Measurements from ENCODE around the gene LIN7B. TPM values are rescaled to one million over a fixed set of nuclear protein-coding genes. Genes with fewer than 3 reads are reported as not detected.

Gene LIN7B
- polyA plus RNA-seq, 1 of the 3 experiments (the other 2 are of a cell fraction): 20.8 TPM

DNA sequence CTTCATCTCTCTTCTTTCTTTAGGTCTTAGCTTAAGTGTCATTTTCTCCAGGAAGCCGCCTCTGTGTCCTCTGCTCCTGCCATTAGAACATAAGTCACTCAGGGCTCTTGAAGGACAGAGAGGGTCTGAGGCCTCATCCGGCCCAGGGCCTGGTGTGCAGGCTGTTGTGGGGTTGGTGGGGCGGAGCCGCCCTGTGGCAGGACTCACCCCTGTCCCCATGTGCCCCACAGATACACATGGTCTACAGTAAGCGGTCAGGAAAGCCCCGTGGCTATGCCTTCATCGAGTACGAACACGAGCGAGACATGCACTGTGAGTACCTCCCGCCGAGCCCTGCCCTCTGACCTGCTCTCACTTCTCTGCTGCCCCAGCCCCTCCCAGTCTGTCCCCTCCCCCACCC is 13.0 kb upstream of the LIN7B start:
- no peaks in the 10 kb centered on the region for H3K4me1 ChIP-seq (ENCODE audit: control insufficient read depth in 1 of 2, insufficient read depth in 2 of 2, low read depth in 1 of 2, low read length in 1 of 2)
- peaks cover 59% of the 10 kb centered on the region for H3K79me2 ChIP-seq (ENCODE audit: insufficient read depth)
- CTCF ChIA-PET: interaction anchor here (0.5 to 7.5 kb wide), 6 partner anchors 15 to 107 kb away, joined by 3 to 86 read pairs (median 4); partner anchors contain the start of genes CGB7 and LIN7B
- H3F3A ChIP-seq (replicated peaks; ENCODE audit: insufficient read depth): peaks cover 50% of the 10 kb centered on the region
- H3K9me2 ChIP-seq: no peaks in the 10 kb centered on the region
- H3K27me3 ChIP-seq (ENCODE audit: insufficient read depth): no peaks in the 10 kb centered on the region
- POLR2A ChIA-PET: no interaction called here
- 89% methylated on average over 11 of the region's 12 CpGs for WGBS (ENCODE audit: low lambda C conversion rate)
- no peak overlapping the region for H3K4me2 ChIP-seq
- peaks cover 48 to 72% of the 10 kb centered on the region in 2 experiments for H3K36me3 ChIP-seq (replicated peaks in 1 of 2; ENCODE audit: control insufficient read depth in 1 of 2, insufficient read depth in 2 of 2, low read length in 1 of 2)
- H3K4me3 ChIP-seq (ENCODE audit: low read depth in 2 of 2, low read length in 1 of 2): no peak overlapping the region
- H4K20me1 ChIP-seq (ENCODE audit: insufficient read depth): peaks cover 64% of the 10 kb centered on the region
- DNase-seq: no peak
- no peaks in the 10 kb centered on the region for H3K9me3 ChIP-seq
- no peak overlapping the region for H3K27ac ChIP-seq (ENCODE audit: low read depth in 2 of 2, low read length in 1 of 2)
- TF ChIP-seq RCOR1 (IDR thresholded peaks at IDR 0.05; ENCODE audit: low read length): no peak
- TF ChIP-seq GABPA (IDR thresholded peaks at IDR 0.05; ENCODE audit: low read depth): no peak
- no peak for TF ChIP-seq REST (IDR thresholded peaks at IDR 0.05; ENCODE audit: low read depth, low read length)
- TF ChIP-seq JUND (IDR thresholded peaks at IDR 0.05): no peak
- TF ChIP-seq TAF1 (IDR thresholded peaks at IDR 0.05; ENCODE audit: borderline replicate concordance, low read depth, low read length): no peak
- TF ChIP-seq, protein P1, sequence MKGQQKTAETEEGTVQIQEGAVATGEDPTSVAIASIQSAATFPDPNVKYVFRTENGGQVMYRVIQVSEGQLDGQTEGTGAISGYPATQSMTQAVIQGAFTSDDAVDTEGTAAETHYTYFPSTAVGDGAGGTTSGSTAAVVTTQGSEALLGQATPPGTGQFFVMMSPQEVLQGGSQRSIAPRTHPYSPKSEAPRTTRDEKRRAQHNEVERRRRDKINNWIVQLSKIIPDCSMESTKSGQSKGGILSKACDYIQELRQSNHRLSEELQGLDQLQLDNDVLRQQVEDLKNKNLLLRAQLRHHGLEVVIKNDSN (IDR thresholded peaks at IDR 0.05; ENCODE audit: borderline replicate concordance, low read depth): no peak
- TF ChIP-seq, protein P2, sequence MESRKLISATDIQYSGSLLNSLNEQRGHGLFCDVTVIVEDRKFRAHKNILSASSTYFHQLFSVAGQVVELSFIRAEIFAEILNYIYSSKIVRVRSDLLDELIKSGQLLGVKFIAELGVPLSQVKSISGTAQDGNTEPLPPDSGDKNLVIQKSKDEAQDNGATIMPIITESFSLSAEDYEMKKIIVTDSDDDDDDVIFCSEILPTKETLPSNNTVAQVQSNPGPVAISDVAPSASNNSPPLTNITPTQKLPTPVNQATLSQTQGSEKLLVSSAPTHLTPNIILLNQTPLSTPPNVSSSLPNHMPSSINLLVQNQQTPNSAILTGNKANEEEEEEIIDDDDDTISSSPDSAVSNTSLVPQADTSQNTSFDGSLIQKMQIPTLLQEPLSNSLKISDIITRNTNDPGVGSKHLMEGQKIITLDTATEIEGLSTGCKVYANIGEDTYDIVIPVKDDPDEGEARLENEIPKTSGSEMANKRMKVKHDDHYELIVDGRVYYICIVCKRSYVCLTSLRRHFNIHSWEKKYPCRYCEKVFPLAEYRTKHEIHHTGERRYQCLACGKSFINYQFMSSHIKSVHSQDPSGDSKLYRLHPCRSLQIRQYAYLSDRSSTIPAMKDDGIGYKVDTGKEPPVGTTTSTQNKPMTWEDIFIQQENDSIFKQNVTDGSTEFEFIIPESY (IDR thresholded peaks at IDR 0.05; ENCODE audit: borderline replicate concordance, low read depth): no peak
- no peak for TF ChIP-seq USF2 (IDR thresholded peaks at IDR 0.05; ENCODE audit: borderline replicate concordance, low read depth, low read length)
- no peak for TF ChIP-seq FOXJ3 (CRISPR knock-in tag; IDR thresholded peaks at IDR 0.05)
- no peak overlapping the region for H3K9ac ChIP-seq
- no peak overlapping the region for H2AFZ ChIP-seq (ENCODE audit: low read depth)
